ENCODE data around the gene IRS4. TPM values are rescaled to one million over a fixed set of nuclear protein-coding genes. Genes with fewer than 3 reads are reported as not detected.

Gene IRS4
- total and polyA plus RNA-seq, 10 donors: 0.33 TPM; not detected in 9

- H3K36me3 ChIP-seq: no peaks in the 10 kb centered on the region
- H3K4me3 ChIP-seq: no peak overlapping the region
- no peak overlapping the region for H3K27ac ChIP-seq
- WGBS, 5 donors: 50 to 95% (median 60%) methylated on average over 1 of the region's 1 CpG
- intact Hi-C loops (cut with DNase I; ENCODE audit: low total_unique reads): no loop called here
- no peak for DNase-seq
- H3K9me3 ChIP-seq: peaks cover 0 to 23% (median 5%) of the 10 kb centered on the region in 8 donors
- TF ChIP-seq CTCF (IDR thresholded peaks at IDR 0.05 in 8 of 11, conservative IDR thresholded peaks at IDR 0.05 in 3 of 11) (no peak), POLR2A (IDR thresholded peaks at IDR 0.05) (no peak), POLR2AphosphoS5 (IDR thresholded peaks at IDR 0.05) (no peak)
- H3K27me3 ChIP-seq (replicated peaks in 1 of 7): peaks cover 0 to 8% (median 0%) of the 10 kb centered on the region in 7 donors
- H3K4me1 ChIP-seq: no peaks in the 10 kb centered on the region
Measured at GRCh38 chrX:108712886-108713285, 23.5 kb downstream of the IRS4 start.

GRCh38 chrX:108704839-108705238 lies 31.5 kb downstream of the IRS4 start:
- Histone ChIP-seq H3K36me3 (no peaks in the 10 kb centered on the region), H3K27ac (no peak overlapping the region), H3K4me3 (no peak overlapping the region), H3K9me3 (no peaks in the 10 kb centered on the region), H3K4me1 (no peaks in the 10 kb centered on the region), H3K27me3 (replicated peaks in 1 of 7) (no peaks in the 10 kb centered on the region)
- TF ChIP-seq POLR2AphosphoS5 (IDR thresholded peaks at IDR 0.05) (no peak), POLR2A (IDR thresholded peaks at IDR 0.05) (no peak), CTCF (IDR thresholded peaks at IDR 0.05 in 8 of 11, conservative IDR thresholded peaks at IDR 0.05 in 3 of 11) (no peak)
- WGBS, 5 donors: 66 to 96% (median 82%) methylated on average over 2 of the region's 2 CpGs
- no peak for DNase-seq
- intact Hi-C loops (cut with DNase I; ENCODE audit: low total_unique reads): no loop called here

GRCh38 chrX:108702530-108702929 lies 33.8 kb downstream of the IRS4 start:
- no peak for DNase-seq
- Histone ChIP-seq H3K27ac (no peak overlapping the region), H3K4me3 (no peak overlapping the region), H3K4me1 (no peaks in the 10 kb centered on the region), H3K27me3 (replicated peaks in 1 of 7) (no peaks in the 10 kb centered on the region), H3K36me3 (no peaks in the 10 kb centered on the region), H3K9me3 (no peaks in the 10 kb centered on the region)
- 19 to 57% (median 35%) methylated on average over 1 of the region's 1 CpG for WGBS, 5 donors
- intact Hi-C loops (cut with DNase I; ENCODE audit: low total_unique reads): no loop called here
- no peak for TF ChIP-seq POLR2A (IDR thresholded peaks at IDR 0.05)
- no peak for TF ChIP-seq POLR2AphosphoS5 (IDR thresholded peaks at IDR 0.05)
- no peak for TF ChIP-seq CTCF (IDR thresholded peaks at IDR 0.05 in 8 of 11, conservative IDR thresholded peaks at IDR 0.05 in 3 of 11)

GRCh38 chrX:108701633-108702032 lies 34.7 kb downstream of the IRS4 start:
- TF ChIP-seq POLR2AphosphoS5 (IDR thresholded peaks at IDR 0.05) (no peak), CTCF (IDR thresholded peaks at IDR 0.05 in 8 of 11, conservative IDR thresholded peaks at IDR 0.05 in 3 of 11) (no peak), POLR2A (IDR thresholded peaks at IDR 0.05) (no peak)
- Histone ChIP-seq H3K27me3 (replicated peaks in 1 of 7) (no peaks in the 10 kb centered on the region), H3K27ac (no peak overlapping the region), H3K4me3 (no peak overlapping the region), H3K4me1 (no peaks in the 10 kb centered on the region), H3K36me3 (no peaks in the 10 kb centered on the region), H3K9me3 (no peaks in the 10 kb centered on the region)
- intact Hi-C loops (cut with DNase I; ENCODE audit: low total_unique reads): no loop called here
- no peak for DNase-seq
- 63 to 88% (median 70%) methylated on average over 2 of the region's 2 CpGs for WGBS, 5 donors

Data from spleen (tissue), 11 donors.